ENCODE results near the gene ALDOB.
"Not testable (repeated sequence)": the region's sequence is repeated elsewhere in the genome, so short reads cannot be mapped to it uniquely, and the experiment has no call there.

The ALDOB gene

DNA sequence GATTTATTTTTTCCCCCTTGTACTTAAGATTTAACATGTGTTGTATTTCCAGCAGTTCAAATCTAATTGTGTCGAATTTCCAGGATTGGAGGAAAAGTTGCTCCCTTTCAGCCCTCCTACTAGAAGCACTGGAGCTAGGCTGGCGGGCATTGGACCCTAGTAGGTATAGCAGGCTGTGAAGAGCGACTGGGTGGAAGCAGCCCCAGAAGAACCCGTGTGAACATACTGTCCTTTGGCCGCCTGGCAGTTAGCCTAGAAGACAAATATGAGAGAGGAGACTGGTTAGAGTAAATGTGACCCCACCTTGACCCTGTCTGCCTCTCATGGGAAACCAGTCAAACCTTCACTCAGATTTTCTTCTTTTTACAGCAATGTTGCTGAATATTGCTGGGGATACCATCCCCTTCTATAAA is 13.9 kb downstream of the ALDOB start:
- no peak for DNase-seq (ENCODE audit: low read depth)

DNA sequence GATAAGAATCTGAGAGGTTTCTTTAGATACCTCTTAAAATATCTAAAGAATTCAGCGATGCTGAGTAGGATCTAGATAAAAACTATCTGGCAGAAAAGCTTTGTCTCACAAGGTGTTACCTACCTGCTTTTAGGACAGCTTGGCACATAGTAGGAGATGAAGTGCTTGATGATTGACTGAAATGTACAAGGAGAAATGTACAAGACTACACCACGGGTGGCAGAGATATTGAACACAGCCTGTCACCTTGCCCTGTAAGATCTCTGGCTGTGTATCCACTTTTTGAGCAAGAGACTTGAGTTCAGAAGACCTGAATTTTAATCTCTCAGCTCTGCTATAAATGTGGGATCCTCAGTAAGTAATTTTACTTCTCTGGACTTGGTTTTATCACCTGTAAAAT is 15.7 kb downstream of the ALDOB start:
- DNase-seq (ENCODE audit: low read depth) = no peak

DNA sequence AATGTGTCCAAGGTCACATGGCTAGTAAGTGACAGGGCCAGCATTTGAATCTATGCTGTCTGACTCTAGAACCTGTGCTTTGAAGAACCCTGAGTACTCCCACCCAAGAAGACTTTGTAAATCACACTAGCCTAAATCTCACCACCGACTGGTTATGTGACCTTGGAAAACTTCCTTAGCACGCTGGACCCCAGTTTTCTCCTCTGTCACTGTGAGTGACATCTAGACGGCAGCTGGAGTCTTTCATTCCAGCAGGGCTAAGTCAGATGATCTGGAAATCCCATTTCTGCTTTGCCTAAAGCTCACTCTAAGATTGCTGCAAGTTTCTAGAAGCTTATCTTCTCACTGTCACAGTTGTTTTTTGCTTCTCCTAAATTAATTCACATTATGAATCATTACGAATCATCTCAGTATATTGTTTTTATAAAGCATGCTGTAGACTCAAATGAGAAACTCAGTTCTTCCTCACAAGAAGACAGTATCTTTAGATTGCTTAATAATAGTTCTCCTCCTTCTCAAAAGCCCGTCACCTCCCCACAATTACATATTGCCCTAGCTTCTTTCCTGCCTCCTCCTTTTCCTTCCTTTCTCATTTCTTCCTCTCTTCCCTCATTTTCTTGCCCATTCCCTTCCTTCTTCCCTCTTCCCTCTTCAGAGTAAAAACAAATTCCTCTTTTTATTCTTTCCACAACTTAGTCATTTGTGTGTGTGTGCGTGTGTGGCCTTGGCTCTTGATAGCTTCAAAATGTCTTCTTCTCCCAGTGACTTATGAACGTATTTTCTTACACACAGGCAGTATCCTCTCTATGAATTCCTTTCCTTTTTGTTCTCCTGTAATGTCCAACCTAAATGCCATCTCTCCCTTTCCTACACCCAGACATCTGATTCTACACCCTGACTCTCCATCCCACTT is 16.8 kb downstream of the ALDOB start:
- no peak for DNase-seq (ENCODE audit: low read depth)

DNA sequence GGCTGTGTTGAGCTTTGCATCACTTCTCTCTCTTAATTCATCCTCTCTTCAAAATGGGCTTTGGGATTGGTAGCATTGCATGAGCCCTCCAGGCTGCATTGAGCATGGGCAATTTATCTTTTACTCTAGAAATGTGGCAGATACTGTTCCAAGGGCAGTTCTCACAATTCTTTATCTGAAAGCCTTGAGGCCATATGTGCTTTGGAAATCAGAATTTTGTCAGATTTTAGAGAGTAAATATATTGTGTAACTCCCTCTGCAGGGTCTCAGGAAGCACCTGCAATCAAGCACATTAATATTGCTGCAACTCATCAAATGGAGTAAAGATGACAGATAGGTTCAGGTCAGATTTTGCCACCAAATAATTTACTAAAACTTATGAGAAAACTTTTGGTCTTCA is 17.6 kb downstream of the ALDOB start:
- no peak for DNase-seq (ENCODE audit: low read depth)

DNA sequence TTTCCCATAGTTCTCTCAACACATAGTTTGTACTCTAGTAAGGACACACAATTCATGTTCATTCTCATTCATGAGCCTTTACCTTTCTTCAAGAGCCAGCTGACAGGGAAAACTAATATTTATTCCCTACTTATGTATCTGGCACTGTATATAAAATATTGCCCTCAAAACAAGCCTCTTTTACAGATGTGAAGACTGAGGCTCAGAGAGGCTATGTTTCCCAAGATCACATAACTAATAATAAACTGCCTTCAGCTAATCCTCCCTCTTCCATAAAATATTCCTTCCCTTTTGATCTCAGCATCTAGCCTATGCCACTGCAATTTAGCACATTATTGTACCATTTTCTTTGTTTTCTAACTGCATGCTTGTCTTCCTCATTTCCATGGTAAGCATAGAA is 18.2 kb downstream of the ALDOB start:
- DNase-seq (ENCODE audit: low read depth) = no peak

DNA sequence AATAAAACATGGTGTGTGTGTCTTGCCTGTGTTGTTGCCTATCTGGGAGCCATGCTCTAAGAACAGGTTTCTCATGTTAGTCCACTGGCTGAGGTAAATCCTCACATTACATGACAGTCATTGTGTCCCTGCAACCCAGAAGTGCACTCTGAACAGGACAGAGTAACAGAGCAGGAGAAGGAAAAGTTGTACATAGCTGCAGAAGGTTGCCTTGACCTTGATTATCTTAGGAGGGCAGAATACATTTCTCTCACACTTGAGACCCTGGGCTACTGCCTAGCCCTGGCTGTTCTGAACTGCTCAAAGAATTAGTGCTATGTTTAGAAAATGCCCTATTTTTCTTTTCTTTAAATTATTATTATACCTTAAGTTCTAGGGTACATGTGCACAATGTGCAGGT is 20.0 kb downstream of the ALDOB start:
- no peak for DNase-seq (ENCODE audit: low read depth)

DNA sequence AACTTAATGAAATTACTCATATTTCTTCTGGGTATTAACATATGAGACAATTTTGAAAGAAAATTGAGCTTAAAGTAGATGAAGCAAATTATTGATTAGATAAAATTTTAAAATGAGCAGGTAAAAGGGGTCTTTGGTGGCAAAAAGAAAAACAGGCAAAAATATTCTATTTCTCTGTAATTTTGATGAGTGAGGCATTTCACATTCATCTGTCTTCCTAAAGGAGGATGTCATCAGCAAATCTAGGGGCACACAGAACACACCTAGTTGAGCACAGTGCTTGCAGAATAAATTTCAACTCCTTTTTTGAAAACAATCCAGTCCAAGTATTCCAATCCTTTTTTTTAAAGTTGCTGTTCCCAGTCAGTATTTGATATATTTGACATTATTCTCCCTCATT is 20.7 kb downstream of the ALDOB start:
- no peak for DNase-seq (ENCODE audit: low read depth)

DNA sequence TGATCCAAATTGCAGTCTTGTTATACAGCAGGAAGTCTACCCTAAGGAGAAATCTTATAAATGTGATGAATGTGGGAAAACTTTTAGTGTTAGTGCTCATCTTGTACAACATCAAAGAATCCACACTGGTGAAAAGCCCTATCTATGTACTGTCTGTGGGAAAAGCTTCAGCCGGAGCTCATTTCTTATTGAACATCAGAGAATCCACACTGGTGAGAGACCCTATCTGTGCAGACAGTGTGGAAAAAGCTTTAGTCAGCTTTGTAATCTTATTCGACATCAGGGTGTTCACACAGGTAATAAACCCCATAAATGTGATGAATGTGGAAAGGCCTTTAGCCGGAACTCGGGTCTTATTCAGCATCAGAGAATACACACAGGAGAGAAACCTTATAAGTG is 26.5 kb downstream of the ALDOB start:
- DNase-seq (ENCODE audit: low read depth) = no peak

DNA sequence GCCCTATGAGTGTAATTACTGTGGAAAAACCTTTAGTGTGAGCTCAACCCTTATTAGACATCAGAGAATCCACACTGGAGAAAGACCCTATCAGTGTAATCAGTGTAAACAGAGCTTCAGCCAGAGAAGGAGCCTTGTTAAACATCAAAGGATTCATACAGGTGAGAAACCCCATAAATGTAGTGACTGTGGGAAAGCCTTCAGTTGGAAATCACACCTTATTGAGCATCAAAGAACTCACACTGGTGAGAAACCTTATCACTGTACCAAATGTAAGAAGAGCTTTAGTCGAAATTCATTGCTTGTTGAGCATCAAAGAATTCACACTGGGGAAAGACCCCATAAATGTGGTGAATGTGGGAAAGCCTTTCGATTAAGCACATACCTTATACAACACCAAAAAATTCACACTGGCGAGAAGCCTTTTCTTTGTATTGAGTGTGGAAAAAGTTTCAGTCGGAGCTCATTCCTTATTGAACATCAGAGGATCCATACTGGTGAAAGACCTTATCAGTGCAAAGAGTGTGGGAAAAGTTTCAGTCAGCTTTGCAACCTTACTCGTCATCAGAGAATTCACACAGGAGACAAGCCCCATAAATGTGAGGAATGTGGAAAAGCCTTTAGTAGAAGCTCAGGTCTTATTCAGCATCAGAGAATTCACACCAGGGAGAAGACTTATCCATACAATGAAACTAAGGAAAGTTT is 27.0 kb downstream of the ALDOB start:
- DNase-seq (ENCODE audit: low read depth) = no peak

DNA sequence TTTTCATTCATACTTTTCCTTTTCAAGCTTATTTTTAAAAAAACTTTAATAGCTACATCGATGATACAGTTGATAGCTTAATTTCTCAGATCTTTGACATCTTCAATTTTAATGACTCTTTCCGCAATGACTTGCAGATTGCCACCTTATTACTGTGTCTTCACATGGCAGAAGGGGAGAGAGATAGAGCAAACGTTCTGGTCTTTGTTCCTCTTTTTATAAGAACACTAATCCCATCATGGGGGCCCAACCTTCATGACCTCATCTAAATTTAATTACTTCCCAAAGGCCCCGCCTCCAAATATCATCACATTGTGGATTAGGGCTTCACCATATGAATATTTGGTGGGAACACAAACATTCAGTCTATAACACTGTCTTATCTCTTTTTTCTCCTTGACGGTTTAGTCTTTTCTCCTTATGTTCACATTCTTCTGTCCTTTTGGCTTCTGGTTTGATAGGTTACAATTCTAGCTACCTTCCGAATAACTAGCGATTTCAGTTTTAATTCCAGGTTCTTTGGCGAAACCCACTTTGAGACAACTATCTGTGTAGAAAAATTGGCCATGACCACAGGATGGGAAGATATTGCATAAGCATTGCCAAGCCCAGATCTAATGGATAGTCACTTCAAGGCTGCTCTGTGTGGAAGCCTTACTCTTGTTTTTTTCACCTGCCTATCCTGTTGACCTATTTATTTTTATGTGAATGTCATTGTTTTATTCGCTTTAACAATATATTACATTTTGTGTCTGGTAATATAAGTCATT is 31.9 kb downstream of the ALDOB start:
- no peak for DNase-seq (ENCODE audit: low read depth)

DNA sequence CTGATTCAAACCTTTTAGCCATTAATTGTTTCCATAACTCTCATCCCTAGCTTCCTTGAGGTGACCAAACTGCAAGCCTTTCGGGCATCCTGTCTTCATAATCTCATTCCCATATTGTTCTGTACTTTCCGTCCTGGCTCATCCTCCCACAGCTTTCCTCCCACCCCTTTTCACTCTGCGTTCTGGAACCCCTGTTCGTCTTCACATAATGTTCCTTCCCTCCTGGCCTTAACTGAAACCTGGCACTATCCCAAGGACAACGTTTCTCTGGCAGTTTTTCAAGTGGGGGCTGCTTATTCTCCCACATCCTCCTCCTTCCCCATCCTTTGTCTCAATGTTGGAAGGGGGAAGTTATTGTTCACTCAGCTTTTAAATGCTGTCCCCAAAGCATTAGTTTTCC is 35.5 kb downstream of the ALDOB start:
- no peak for DNase-seq (ENCODE audit: low read depth)

DNA sequence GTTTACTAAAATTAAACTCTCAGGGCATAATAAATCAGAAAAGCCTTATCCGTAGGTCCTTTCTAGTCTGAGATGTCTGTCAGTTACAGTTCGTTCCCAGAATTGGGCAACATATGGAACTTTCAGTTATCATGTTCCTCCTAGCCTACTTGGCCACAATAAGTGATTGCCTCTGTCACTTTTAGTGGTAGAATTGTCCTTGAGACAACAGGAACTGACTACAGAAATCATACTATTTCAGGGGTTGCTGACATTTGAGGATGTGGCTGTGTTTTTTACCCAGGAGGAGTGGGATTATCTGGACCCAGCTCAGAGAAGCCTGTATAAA is 36.0 kb downstream of the ALDOB start:
- no peak for DNase-seq (ENCODE audit: low read depth)

DNA sequence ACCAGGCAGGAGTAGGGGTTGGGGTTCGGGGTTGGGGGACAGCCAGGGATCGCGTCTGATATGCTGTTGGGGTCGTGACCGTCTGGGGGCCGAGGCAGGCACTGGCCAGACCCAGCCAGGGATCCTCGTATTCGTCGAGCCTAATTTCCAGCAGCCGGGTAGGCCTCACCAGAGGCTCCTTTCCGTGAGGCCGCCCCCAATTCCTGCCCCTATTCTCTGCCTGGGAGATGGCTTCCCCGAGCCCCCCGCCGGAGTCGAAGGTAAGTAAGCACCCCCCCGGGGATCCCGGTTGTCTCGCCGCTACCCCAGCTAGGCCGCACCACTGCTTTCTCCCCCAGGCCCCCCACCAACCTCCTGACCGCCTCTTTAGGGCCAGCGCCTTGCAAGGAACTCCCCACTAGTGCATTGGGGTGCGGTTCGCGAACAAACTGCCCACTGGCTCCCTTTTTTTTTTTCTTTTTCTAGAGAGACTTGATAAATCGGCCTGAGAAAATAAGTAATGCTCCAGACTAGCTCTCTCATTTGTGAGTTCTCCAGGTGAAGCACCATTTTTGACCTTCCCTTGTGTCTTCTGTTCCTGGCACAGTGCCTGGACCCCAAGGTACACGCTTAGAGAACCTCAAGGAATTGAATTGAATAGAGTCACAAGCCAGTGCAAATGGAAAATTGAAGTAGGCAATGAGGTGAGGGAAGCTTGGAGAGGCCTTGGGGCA is 36.5 kb downstream of the ALDOB start:
- no peak for DNase-seq (ENCODE audit: low read depth)

DNA sequence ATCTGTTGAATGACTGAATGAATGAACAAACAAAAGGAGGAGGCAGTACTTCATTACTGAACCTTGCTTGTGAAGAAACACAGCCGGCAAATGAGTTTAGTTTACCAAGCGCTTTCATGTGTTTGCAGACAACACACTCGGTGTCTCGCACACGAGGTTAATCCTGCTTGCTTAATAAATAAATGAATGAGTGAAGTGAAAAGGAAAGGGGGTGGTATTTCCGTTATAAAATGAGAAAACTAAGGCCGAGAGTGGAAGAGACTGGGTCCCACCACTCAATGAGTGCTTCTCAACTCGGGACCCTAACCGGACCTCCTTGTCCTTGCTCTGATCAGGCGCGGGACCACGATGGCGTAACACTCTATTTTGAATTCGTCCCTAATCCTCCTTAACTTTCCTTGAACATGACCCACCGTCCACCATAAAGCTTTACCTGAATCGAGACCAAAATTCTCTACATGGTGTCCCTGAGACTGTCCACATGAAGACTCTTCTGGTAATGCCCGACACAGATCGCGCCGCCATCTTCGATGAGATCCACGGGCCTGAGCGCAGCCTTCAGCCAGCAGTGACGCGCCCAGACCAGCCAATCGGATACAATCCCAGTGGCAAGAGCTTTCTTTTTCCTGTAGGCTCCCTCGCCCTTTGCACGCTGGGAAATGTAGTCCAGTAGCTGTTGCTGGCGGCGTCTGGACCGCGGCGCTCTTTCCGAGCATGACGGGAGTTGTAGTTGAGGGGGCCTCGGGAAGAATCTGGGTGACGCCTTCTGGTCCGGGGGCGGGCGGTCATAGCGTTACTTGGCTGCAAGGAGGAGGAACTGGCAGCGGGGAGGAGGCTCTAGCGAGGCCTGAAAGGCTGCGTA is 37.3 kb downstream of the ALDOB start, which contains the start of the genes MRPL50 and ZNF189:
TSS of gene MRPL50 (minus strand) at position 551 of the 862 bp plus-strand sequence. CDS start at position 525, 26 bp downstream.
TSS of gene ZNF189 (plus strand) at position 784 of the 862 bp plus-strand sequence. CDS start 306 bp downstream, outside the sequence.
- DNase-seq (ENCODE audit: low read depth) = peak; percentile 98

DNA sequence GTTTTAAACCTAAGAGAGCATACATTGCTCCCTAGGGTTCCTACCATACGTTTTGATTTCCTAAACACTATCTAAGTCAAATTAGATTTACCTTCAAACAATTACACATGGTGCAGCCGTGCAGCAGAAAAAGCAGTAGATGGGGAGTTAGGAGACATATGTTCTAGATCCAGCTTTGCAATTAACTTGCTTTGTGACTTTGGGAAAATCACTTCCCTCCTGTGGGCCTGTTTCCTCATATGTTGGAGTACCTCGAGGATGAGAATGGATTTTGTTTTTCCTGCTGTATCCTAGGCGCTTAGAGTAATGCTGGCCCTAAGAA is 37.9 kb downstream of the ALDOB start:
- no peak for DNase-seq (ENCODE audit: low read depth)

DNA sequence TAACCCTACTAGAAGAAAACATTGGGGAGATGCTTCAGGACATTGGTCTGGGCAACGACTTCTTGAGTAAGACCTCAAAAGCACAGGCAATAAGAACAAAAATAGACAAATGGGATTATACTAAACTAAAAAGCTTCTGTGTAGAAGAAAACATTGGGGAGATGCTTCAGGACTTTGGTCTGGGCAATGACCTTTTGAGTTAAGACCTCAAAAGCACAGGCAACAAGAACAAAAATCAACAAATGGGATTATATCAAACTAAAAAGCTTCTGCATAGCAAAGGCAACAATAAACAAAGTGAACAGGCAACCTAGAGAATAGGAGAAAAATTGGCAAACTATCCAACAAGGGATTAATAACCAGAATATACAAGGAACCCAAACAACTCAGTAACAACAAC is 40.9 kb downstream of the ALDOB start:
- DNase-seq (ENCODE audit: low read depth) = no peak

DNA sequence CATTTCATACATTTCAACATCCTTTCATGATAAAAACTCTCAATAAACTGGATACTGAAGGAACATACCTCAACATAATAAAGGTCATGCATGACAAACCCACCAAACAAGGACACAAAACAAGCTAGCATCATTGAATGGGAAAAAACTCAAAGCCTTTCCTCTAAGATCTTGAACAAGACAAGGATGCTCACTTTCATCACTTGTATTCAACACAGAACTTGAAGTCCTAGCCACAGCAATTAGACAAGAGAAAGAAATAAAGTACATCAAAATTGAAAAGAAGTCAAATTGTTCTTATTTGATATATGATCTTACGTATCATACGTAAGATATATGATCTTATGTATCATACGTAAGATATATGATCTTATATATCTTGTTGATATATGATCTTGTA is 42.4 kb downstream of the ALDOB start:
- no peak for DNase-seq (ENCODE audit: low read depth)

DNA sequence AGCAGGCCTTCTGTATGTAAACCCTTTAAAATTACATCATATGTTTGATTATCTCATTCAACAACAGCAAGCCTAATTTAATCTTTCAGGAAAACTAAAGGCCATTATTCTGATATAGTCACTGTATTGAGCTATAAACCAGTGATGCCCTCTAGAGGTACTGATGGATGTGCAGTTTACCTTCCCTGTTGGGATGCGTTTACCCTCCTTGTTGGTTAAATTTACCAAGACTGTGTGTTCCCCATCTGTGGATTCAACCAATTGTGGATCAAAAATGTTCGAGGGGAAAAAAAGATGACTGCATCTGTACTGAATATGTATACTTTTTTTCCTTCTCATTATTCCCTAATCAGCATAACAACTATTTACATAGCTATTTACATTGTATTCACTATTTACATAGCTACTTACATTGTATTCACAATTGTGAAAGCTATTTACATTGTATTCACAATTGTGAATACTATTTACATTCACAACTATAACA is 47.0 kb downstream of the ALDOB start:
- no peak for DNase-seq (ENCODE audit: low read depth)

DNA sequence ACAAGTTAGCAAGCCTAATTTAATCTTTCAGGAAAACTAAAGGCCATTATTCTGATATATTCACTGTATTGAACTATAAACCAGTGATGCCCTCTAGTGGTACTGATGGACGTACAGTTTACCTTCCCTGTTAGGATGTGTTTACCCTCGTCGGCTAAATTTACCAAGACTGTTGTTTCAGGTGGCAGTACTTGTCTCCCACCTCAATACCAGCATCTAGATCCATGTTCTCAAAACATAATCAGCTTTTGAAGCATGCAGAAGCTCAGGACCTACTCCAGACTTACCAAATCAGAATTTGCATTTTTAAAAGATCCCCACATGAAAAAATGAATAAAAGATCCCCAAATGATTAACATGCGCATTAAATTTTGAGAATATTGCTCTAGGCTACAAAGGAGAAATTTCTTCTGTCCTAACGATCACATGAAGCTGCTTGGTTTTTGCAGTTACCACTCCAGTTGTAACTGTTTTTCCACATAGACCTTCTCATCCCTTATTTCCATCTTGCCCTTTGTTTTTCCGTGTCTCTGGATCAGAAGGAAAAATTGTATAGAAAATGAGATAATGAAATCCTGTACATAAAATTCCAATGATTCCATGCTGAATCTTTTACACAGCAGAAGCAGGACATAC is 47.6 kb downstream of the ALDOB start:
- DNase-seq (ENCODE audit: low read depth) = no peak

DNA sequence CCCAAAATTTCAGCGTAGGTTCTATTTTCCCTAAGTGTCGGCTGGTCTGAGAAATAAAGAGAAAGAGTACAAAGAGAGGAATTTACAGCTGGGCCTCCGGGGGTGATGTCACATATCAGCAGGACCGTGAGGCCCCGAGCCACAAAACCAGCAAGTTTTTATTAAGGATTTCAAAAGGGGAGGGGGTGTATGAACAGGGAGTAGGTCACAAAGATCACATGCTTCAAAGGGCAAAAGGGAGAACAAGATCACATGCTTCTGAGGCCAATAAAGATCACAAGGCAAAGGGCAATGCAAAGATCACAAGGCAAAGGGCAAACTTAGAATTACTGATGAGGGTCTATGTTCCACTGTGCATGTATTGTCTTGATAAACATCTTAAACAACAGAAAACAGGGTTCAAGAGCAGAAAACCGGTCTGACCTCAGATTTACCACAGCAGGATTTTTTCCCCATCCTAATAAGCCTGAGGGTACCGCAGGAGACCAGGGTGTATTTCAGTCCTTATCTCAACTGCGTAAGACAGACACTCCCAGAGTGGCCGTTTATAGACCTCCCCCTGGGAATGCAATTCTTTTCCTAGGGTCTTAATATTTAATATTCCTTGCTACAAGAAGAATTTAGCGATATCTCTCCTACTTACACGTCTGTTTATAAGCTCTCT is 50.6 kb downstream of the ALDOB start, which contains the start of gene BAAT:
TSS of gene BAAT (minus strand) at position 134 of the 664 bp plus-strand sequence. CDS start 13,602 bp downstream, outside the sequence.
- not testable (repeated sequence) for DNase-seq (ENCODE audit: low read depth)

All from T follicular helper cell (primary cell).